GM12892 (cell line): ENCODE results near the gene CDH23.

Experiments used
- POLR2AphosphoS5 ChIP-seq: IDR thresholded peaks from 2 replicates; pipeline ENCODE4 v1.6.1; 2011; ENCODE audit warnings: low read depth, low read length, control low read depth
- TAF1 ChIP-seq: IDR thresholded peaks from 2 replicates; pipeline ENCODE4 v1.6.1; 2011; ENCODE audit warnings: low read depth, mild to moderate bottlenecking, control low read depth, low read length, borderline replicate concordance

DNA sequence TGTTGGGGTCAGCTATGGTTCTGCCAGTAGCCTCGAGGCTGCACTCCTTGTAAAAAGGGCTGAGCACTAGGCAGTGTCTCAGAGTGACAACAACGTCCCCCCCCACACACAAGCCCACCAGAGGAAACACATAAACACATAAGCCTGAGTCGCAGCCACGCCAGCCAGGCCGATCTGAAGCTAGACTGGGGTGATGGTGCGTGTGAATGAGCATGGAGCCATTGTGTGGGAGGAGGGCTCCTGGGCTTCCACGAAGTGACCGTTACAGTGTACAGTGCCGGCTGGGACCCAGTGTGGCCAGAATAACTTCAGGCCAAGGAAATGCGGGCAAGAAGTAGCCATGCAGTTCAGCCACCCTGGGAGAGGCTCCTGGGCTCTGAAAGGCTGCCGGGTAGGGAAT is 326.6 kb downstream of the CDH23 start:
- TF ChIP-seq POLR2AphosphoS5 (no peak), TAF1 (no peak)
